GM18502 (cell line): ENCODE measurements around the gene ZNF548.
A peak's percentile ranks its signal among the peaks of the same experiment; 100 is the strongest.

Source experiments
- ATAC-seq: cut with Tn5 transposase; IDR thresholded peaks from one replicate; pipeline ENCODE4 v1.9.1; 2021; ENCODE audit warnings: mild to moderate bottlenecking; ENCODE audit not compliant: unreplicated experiment, poor library complexity

Gene ZNF548

GRCh38 chr19:57395710-57396109 is 6.1 kb downstream of the ZNF548 start:
- ATAC-seq, result no peak

- ATAC-seq, result no peak
These were observed 9.2 kb downstream of the ZNF548 start for GRCh38 chr19:57398868-57399267.

GRCh38 chr19:57403737-57404563 is 14.3 kb downstream of the ZNF548 start:
- ATAC-seq, result no peak

GRCh38 chr19:57406516-57407123 is 17.0 kb downstream of the ZNF548 start:
- no peak for ATAC-seq

GRCh38 chr19:57410877-57411671 is 21.4 kb downstream of the ZNF548 start, which contains the start of gene ZNF17:
TSS of gene ZNF17 (plus strand) at chr19:57411161. CDS start at chr19:57413616, 2,455 bp downstream.
- peak; percentile 96 for ATAC-seq

GRCh38 chr19:57419439-57419838 is 29.8 kb downstream of the ZNF548 start:
- ATAC-seq, result no peak

- no peak for ATAC-seq
These were observed 31.4 kb downstream of the ZNF548 start for GRCh38 chr19:57421037-57421436.

- peak; percentile 30 for ATAC-seq
These were observed 44.9 kb downstream of the ZNF548 start for GRCh38 chr19:57434386-57435061.

- peak; percentile 97 for ATAC-seq
These were observed 45.7 kb downstream of the ZNF548 start, which contains the start of gene ZNF749 for GRCh38 chr19:57435062-57435978. TSS of gene ZNF749 (plus strand) at chr19:57435325. CDS start at chr19:57435579, 254 bp downstream.

GRCh38 chr19:57436417-57436816 is 46.8 kb downstream of the ZNF548 start:
- ATAC-seq, result no peak

GRCh38 chr19:57437931-57438330 is 48.3 kb downstream of the ZNF548 start:
- no peak for ATAC-seq

GRCh38 chr19:57438925-57439324 is 49.3 kb downstream of the ZNF548 start:
- no peak for ATAC-seq

GRCh38 chr19:57441979-57442752 is 52.5 kb downstream of the ZNF548 start:
- no peak for ATAC-seq

- no peak for ATAC-seq
These were observed 53.6 kb downstream of the ZNF548 start for GRCh38 chr19:57443121-57443696.

GRCh38 chr19:57452307-57452706 is 62.7 kb downstream of the ZNF548 start:
- no peak for ATAC-seq
